ENCODE results near the gene AUTS2. TPM values are rescaled to one million over a fixed set of nuclear protein-coding genes. Genes with fewer than 3 reads are reported as not detected.
A peak's percentile ranks its signal among the peaks of the same experiment; 100 is the strongest.

The AUTS2 gene
- total RNA-seq, 1 donor from 2014 or later = 49.8 TPM

- DNase-seq (ENCODE audit: low spot score) = no peak
Measured at GRCh38 chr7:69967689-69968450, 369.6 kb downstream of the AUTS2 start.

GRCh38 chr7:69968969-69969556 lies 370.8 kb downstream of the AUTS2 start:
- DNase-seq (ENCODE audit: low spot score) = no peak

- no peak for DNase-seq (ENCODE audit: low spot score)
Measured at GRCh38 chr7:69981646-69982045, 383.4 kb downstream of the AUTS2 start.

- DNase-seq (ENCODE audit: low spot score) = no peak
Measured at GRCh38 chr7:69982197-69982596, 383.9 kb downstream of the AUTS2 start.

GRCh38 chr7:69989551-69989950 lies 391.3 kb downstream of the AUTS2 start:
- DNase-seq (ENCODE audit: low spot score) = no peak

GRCh38 chr7:69992938-69993337 lies 394.7 kb downstream of the AUTS2 start:
- no peak for DNase-seq (ENCODE audit: low spot score)

- no peak for DNase-seq (ENCODE audit: low spot score)
Measured at GRCh38 chr7:69994218-69994617, 395.9 kb downstream of the AUTS2 start.

GRCh38 chr7:69994886-69995542 lies 396.7 kb downstream of the AUTS2 start:
- no peak for DNase-seq (ENCODE audit: low spot score)

- DNase-seq (ENCODE audit: low spot score) = no peak
Measured at GRCh38 chr7:69996121-69996520, 397.8 kb downstream of the AUTS2 start.

GRCh38 chr7:70000737-70001348 lies 402.6 kb downstream of the AUTS2 start:
- DNase-seq (ENCODE audit: low spot score) = no peak

GRCh38 chr7:70005480-70005879 lies 407.2 kb downstream of the AUTS2 start:
- DNase-seq (ENCODE audit: low spot score) = no peak

GRCh38 chr7:70005891-70006260 lies 407.6 kb downstream of the AUTS2 start:
- DNase-seq (ENCODE audit: low spot score) = no peak

GRCh38 chr7:70006261-70006920 lies 408.1 kb downstream of the AUTS2 start:
- peak; percentile 79 for DNase-seq (ENCODE audit: low spot score)

GRCh38 chr7:70008466-70008865 lies 410.2 kb downstream of the AUTS2 start:
- DNase-seq (ENCODE audit: low spot score) = no peak

GRCh38 chr7:70014472-70015177 lies 416.4 kb downstream of the AUTS2 start:
- no peak for DNase-seq (ENCODE audit: low spot score)

- DNase-seq (ENCODE audit: low spot score) = no peak
Measured at GRCh38 chr7:70015353-70015752, 417.1 kb downstream of the AUTS2 start.

GRCh38 chr7:70016044-70016770 lies 417.9 kb downstream of the AUTS2 start:
- peak; percentile 95 for DNase-seq (ENCODE audit: low spot score)

- no peak for DNase-seq (ENCODE audit: low spot score)
Measured at GRCh38 chr7:70017357-70017756, 419.1 kb downstream of the AUTS2 start.

GRCh38 chr7:70018700-70019099 lies 420.4 kb downstream of the AUTS2 start:
- no peak for DNase-seq (ENCODE audit: low spot score)

- DNase-seq (ENCODE audit: low spot score) = no peak
Measured at GRCh38 chr7:70027867-70028266, 429.6 kb downstream of the AUTS2 start.

- DNase-seq (ENCODE audit: low spot score) = no peak
Measured at GRCh38 chr7:70028620-70029019, 430.3 kb downstream of the AUTS2 start.

Data from umbilical cord (tissue), 2 donors.